B cell (primary cell): Measurements from ENCODE around the gene DUSP1. TPM values are rescaled to one million over a fixed set of nuclear protein-coding genes. Genes with fewer than 3 reads are reported as not detected.

Experiments
- ATAC-seq: fragments of 200-7000 bp; cut with Tn5 transposase; one replicate; pipeline ENCODE4 v1.10.0; 2021; ENCODE audit warnings: low read depth, mild to moderate bottlenecking, moderate number of reproducible peaks, moderate library complexity
- CTCF ChIA-PET: fragments of 350-600 bp; sonication (Branson Sonifier 250); formaldehyde crosslinking; loops from one replicate; lab custom pipeline; 2021; ENCODE audit warnings: antibody characterized with exemption, inconsistent platforms; lab: Charles Lee
- POLR2A ChIA-PET: fragments of 350-600 bp; sonication (Branson Sonifier 250); formaldehyde crosslinking; loops from one replicate; lab custom pipeline; 2021; ENCODE audit warnings: antibody characterized with exemption; lab: Charles Lee
- DNase-seq: peaks from one replicate; pipeline ENCODE4 v3.0.0; 2013
- H2AFZ ChIP-seq: 2 replicates; pipeline ENCODE4 v1.6.1; 2012; ENCODE audit warnings: mild to moderate bottlenecking, low read depth, low read length; ENCODE audit not compliant: insufficient read depth, poor library complexity, severe bottlenecking
- H3K27ac ChIP-seq, 2 donors: 1 replicate in 1 of 2; 2 replicates in 1 of 2; pipeline ENCODE4 v1.5.1; 2012 to 2013; ENCODE audit warnings: low read length in 2 of 2, mild to moderate bottlenecking in 2 of 2, moderate library complexity in 1 of 2
- H3K27me3 ChIP-seq, 4 experiments: fragments of 200-600 bp in 1 of 4; sonication (generic) in 1 of 4; replicated peaks in 1 of 4; 1 replicate in 2 of 4; 2 replicates in 2 of 4; pipeline versions ENCODE4 v1.6.1 to v1.7.0; 2013 to 2016; ENCODE audit warnings: low read length in 3 of 4, mild to moderate bottlenecking in 2 of 4, mixed read lengths in 1 of 4, moderate library complexity in 1 of 4; ENCODE audit not compliant: insufficient read depth in 4 of 4, control insufficient read depth in 3 of 4; ENCODE audit errors: control extremely low read depth in 1 of 4
- H3K36me3 ChIP-seq, 2 experiments: replicated peaks in 1 of 2; 1 replicate in 1 of 2; 2 replicates in 1 of 2; pipeline versions ENCODE4 v1.6.1 to v1.7.1; 2013; ENCODE audit warnings: low read length in 1 of 2; ENCODE audit not compliant: insufficient read depth in 2 of 2, control insufficient read depth in 1 of 2; ENCODE audit errors: control extremely low read depth in 1 of 2, extremely low read depth in 1 of 2
- H3K4me1 ChIP-seq, 2 donors: fragments of 200-600 bp in 1 of 2; sonication (generic) in 1 of 2; 1 replicate in 1 of 2; 2 replicates in 1 of 2; pipeline versions ENCODE4 v1.5.1 to v1.6.1; 2013 to 2017; ENCODE audit warnings: low read length in 2 of 2; ENCODE audit not compliant: control insufficient read depth in 2 of 2, insufficient read depth in 2 of 2
- H3K4me2 ChIP-seq: replicated peaks from 2 replicates; pipeline ENCODE3; 2012; ENCODE audit warnings: mild to moderate bottlenecking, low read depth, low read length; ENCODE audit not compliant: poor library complexity, severe bottlenecking
- H3K4me3 ChIP-seq, 5 experiments: fragments of 200-600 bp in 1 of 5; sonication (generic) in 1 of 5; 1 replicate in 3 of 5; 2 replicates in 2 of 5; pipeline versions ENCODE4 v1.5.1 to v1.7.0; 2011 to 2016; ENCODE audit warnings: low read length in 4 of 5, mild to moderate bottlenecking in 4 of 5, low read depth in 2 of 5, control low read depth in 1 of 5, moderate library complexity in 1 of 5; ENCODE audit not compliant: insufficient read depth in 1 of 5; ENCODE audit errors: control extremely low read depth in 1 of 5, extremely low read depth in 1 of 5
- H3K79me2 ChIP-seq: fragments of 200-600 bp; sonication (generic); one replicate; pipeline ENCODE4 v1.6.0; 2016; ENCODE audit warnings: low read length; ENCODE audit not compliant: control insufficient read depth, insufficient read depth
- H3K9ac ChIP-seq: fragments of 200-600 bp; sonication (generic); 2 replicates; pipeline ENCODE4 v1.6.1; 2017; ENCODE audit warnings: mild to moderate bottlenecking, low read length, moderate library complexity
- H3K9me3 ChIP-seq, 3 donors: one replicate each; pipeline versions ENCODE4 v1.6.1 to v1.7.1; 2013; ENCODE audit warnings: low read length in 2 of 3; ENCODE audit not compliant: control insufficient read depth in 2 of 3, insufficient read depth in 1 of 3; ENCODE audit errors: control extremely low read depth in 1 of 3
- H4K20me1 ChIP-seq: 2 replicates; pipeline ENCODE4 v1.6.0; 2012; ENCODE audit warnings: mild to moderate bottlenecking, low read length; ENCODE audit not compliant: insufficient read depth, control insufficient read depth, poor library complexity, severe bottlenecking
- H3K27ac Mint-ChIP-seq: one replicate; pipeline ENCODE4 v1.8.0; 2021; ENCODE audit warnings: mixed read lengths
- H3K27me3 Mint-ChIP-seq: one replicate; pipeline ENCODE4 v1.8.0; 2021; ENCODE audit warnings: mixed read lengths
- H3K4me1 Mint-ChIP-seq: one replicate; pipeline ENCODE4 v1.8.0; 2021; ENCODE audit warnings: mixed read lengths
- H3K4me3 Mint-ChIP-seq: one replicate; pipeline ENCODE4 v1.8.0; 2021; ENCODE audit warnings: mixed read lengths
- H3K9me3 Mint-ChIP-seq: one replicate; pipeline ENCODE4 v1.8.0; 2022; ENCODE audit warnings: mixed read lengths; ENCODE audit not compliant: insufficient read depth
- CTCF ChIP-seq: fragments of 200-600 bp; IDR thresholded peaks from one replicate; pipeline ENCODE4 v1.8.0; 2022; ENCODE audit warnings: antibody characterized with exemption, mild to moderate bottlenecking
- EZH2 ChIP-seq: IDR thresholded peaks from 2 replicates; pipeline ENCODE4 v1.6.1; 2012; ENCODE audit warnings: borderline replicate concordance, low read depth, mild to moderate bottlenecking, moderate library complexity, low read length; ENCODE audit not compliant: insufficient read depth, poor library complexity, severe bottlenecking
- WGBS: methylation state at CpG from one replicate; pipeline ENCODE4 v1.1.5; 2013; ENCODE audit warnings: missing lambda C conversion rate; ENCODE audit not compliant: insufficient coverage; 5-methylcytosine and 5-hydroxymethylcytosine counted together
- intact Hi-C: fragments of 100-400 bp; cut with micrococcal nuclease; formaldehyde crosslinking; loops from one replicate; pipeline ENCODE4 v1.10.0; 2022
- polyA plus RNA-seq: library from polyadenylated mRNA; depleted of rRNA; stranded (reverse); fragments of >200 nt; gene quantifications from 2 replicates; pipeline ENCODE4 v1.2.3, GENCODE V29; 2012
- total RNA-seq, 2 donors: library from RNA; stranded (reverse); fragments of 120-200 nt in 1 of 2; gene quantifications; 1 replicate in 1 of 2; 2 replicates in 1 of 2; pipeline versions ENCODE4 v1.2.3 to v1.2.4, GENCODE V29; 2013 to 2022

DUSP1 gene
- total and polyA plus RNA-seq, 2 donors (not counting 1 experiment from before 2014, with no cell fraction given), result 71.2 to 4,228 TPM

GRCh38 chr5:172793577-172794488, 22.8 kb upstream of the DUSP1 start:
- no peaks in the 10 kb centered on the region for H3K27me3 ChIP-seq
- H3K9me3 Mint-ChIP-seq, result no peaks in the 10 kb centered on the region
- no peaks in the 10 kb centered on the region for H3K27me3 Mint-ChIP-seq
- H3K4me3 ChIP-seq, result no peak overlapping the region
- ChIA-PET POLR2A (interaction anchor here (0.6 to 1.2 kb wide), 2 partner anchors 16 to 21 kb away, joined by 4 read pairs; no protein-coding TSS in a partner anchor), CTCF (interaction anchor here (0.8 to 1.4 kb wide), 3 partner anchors 9 to 21 kb away, joined by 3 to 5 read pairs (median 3); no protein-coding TSS in a partner anchor)
- H3K27ac ChIP-seq, result no peak overlapping the region
- H3K4me2 ChIP-seq, result no peak overlapping the region
- H3K4me3 Mint-ChIP-seq, result no peak overlapping the region
- H3K27ac Mint-ChIP-seq, result no peak overlapping the region
- no peaks in the 10 kb centered on the region for H3K36me3 ChIP-seq
- 79% methylated on average over 11 of the region's 17 CpGs for WGBS
- H3K79me2 ChIP-seq, result no peaks in the 10 kb centered on the region
- peak; percentile 28 for ATAC-seq
- H2AFZ ChIP-seq, result peak overlapping the region; percentile 5
- no peaks in the 10 kb centered on the region for H4K20me1 ChIP-seq
- H3K4me1 ChIP-seq, result peaks cover 0 to 13% of the 10 kb centered on the region in 2 donors
- no peak for DNase-seq
- peaks cover 0 to 18% (median 2%) of the 10 kb centered on the region in 3 donors for H3K9me3 ChIP-seq
- intact Hi-C loops, result no loop called here
- TF ChIP-seq EZH2 (no peak), CTCF (no peak)
- no peak overlapping the region for H3K9ac ChIP-seq
- peaks cover 10% of the 10 kb centered on the region for H3K4me1 Mint-ChIP-seq
